Esophagus mucosa (tissue), 1 donor: ENCODE results near the gene RILPL1. TPM values are rescaled to one million over a fixed set of nuclear protein-coding genes. Genes with fewer than 3 reads are reported as not detected.
"Not testable (repeated sequence)": the region's sequence is repeated elsewhere in the genome, so short reads cannot be mapped to it uniquely, and the experiment has no call there.

Experiments
- ATAC-seq: fragments of 200-7000 bp; cut with Tn5 transposase; one replicate; pipeline ENCODE4 v1.9.1; 2020
- total RNA-seq: library from RNA; stranded (reverse); gene quantifications from one replicate; pipeline ENCODE4 v1.2.4, GENCODE V29; 2023
- donor health status: DM: yes; HTN: yes; CAD: no.

RILPL1 gene
- total RNA-seq = 6.1 TPM

- peak; percentile 56 for ATAC-seq
Measured at GRCh38 chr12:123533672-123534643, at the start of gene RILPL1. TSS of gene RILPL1 (minus strand) at chr12:123533719. CDS start at chr12:123533482, 237 bp downstream.

GRCh38 chr12:123580772-123581171 lies 47.3 kb upstream of the RILPL1 start:
- no peak for ATAC-seq

DNA sequence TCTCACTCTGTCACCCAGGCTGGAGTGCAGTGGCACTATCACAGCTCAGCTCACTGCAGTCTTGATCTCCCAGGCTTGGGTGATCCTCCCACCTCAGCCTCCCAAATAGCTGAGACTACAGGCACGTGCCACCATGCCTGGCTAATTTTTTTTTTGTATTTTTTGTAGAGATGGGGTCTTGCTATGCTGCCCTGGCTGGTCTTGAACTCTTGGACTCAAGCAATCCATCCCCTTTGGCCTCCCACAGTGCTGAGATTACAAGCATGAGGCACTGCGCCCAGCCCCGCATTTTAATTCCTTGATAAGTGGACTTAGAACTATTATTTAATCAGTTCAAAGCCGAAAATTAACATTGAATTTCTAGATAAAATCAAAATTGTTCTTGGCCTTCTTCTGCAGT lies 45.3 kb upstream of the RILPL1 start:
- ATAC-seq = not testable (repeated sequence)

DNA sequence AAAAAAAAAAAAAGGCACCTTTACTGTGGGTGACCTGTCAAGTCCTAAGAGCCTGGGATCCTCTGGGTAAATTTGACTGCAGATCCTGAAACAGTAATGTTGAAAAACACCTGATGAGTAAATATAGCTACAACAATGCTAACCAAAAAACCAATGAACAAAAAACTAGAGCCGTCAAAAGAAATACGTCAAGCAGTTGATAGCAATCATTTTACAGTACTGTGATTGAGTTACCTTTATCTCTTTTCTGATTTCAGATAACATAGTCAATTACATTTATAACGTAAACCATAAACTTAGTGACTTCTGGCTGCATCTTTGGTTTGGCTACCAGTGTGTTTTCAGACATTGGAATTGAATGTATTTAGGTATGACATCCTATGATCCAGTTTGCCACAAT lies 44.7 kb upstream of the RILPL1 start:
- no peak for ATAC-seq

DNA sequence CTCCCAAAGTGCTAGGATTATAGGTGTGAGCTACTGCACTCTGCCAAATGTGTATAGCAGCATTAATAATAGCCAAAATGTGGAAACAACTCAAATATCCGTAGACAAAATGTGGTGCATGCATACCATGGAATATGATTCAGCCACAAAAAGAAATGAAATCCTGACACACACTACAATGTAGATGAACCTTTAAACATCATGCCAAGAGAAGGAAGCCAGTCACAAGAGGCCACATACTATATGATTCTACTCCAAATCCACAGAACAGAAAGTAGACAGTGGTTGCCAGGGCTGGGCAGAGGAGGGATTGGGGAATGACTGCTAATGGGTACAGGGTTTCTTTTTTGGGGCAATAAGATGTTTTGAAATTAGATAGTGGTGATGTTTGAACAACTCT lies 43.1 kb upstream of the RILPL1 start:
- no peak for ATAC-seq

- ATAC-seq = no peak
Measured at GRCh38 chr12:123573870-123574269, 40.4 kb upstream of the RILPL1 start.

DNA sequence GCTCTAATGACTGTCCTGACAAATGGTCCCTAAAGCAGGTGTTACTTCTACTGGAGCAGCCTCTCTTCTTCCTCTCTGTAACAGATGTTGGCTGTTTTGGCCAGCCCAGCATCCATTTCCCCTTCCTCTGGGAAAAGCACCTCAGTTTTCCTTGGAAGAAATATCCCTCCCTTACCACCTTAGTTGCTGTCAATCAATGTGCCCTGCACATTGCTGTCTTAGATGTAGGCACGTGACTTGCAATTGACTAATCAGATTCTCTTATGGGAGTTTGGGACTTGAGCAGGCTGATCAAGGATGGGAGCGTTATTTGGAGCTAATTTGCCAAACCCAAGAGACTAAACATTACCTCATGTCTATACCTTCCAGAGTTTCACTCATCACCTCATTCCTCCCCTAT lies 38.9 kb upstream of the RILPL1 start:
- ATAC-seq = no peak

DNA sequence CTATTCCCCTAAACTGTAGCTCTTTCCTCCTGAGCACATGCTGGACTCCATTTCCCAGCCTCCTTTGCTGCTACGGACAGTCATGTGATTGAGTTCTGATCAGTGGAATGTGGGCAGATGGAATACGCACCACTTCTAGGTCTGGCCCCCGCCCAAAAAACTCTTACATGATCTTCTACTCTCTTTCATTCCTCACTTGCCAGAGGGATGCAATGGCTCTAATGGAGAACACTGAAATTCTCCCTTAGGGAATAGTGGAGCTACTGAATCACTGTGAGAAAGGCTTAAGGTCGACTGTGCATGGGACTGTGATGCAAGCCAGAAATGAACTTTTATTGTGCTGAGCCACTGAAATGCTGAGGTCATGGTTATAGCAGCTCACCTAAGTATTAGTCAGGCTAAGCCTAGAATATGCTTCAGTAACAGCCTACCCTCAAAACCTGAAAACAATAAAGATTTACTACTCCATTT lies 37.9 kb upstream of the RILPL1 start:
- peak; percentile 89 for ATAC-seq

DNA sequence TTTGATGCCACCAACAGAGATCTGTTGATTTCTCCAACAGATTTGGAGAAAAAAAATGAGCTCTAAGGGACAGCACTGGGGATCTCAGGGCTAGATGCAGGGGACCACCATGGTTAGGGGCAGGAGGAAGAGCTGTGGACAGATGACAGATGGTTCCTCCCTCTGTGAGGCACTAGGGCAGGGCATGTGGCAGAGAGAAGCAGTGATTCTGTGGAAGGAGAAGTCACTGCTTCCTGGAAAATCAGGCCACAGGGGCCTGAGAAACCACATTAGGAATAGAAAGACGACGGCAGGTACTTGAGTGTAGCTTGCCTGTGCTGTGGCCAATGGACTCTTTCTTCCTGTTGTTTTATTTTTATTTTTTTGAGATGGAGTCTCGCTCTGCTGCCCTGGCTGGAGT lies 25.9 kb upstream of the RILPL1 start:
- no peak for ATAC-seq

- ATAC-seq = not testable (repeated sequence)
Measured at GRCh38 chr12:123558487-123558886, 25.0 kb upstream of the RILPL1 start.

DNA sequence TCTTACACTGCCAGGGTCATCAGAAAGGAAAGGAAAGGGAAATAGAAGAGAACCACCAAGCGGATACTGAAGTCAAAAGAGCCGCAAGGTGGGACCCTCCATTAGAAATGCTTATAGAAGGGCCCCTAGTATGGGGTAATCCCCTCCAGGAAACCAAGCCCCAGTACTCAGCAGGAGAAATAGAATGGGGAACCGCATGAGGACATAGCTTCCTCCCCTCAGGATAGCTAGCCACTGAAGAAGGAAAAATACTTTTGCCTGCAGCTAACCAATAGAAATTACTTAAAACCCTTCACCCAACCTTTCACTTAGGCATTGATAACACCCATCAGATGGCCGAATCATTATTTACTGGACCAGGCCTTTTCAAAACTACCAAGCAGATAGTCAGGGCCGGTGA lies 21.3 kb upstream of the RILPL1 start:
- ATAC-seq = not testable (repeated sequence)

DNA sequence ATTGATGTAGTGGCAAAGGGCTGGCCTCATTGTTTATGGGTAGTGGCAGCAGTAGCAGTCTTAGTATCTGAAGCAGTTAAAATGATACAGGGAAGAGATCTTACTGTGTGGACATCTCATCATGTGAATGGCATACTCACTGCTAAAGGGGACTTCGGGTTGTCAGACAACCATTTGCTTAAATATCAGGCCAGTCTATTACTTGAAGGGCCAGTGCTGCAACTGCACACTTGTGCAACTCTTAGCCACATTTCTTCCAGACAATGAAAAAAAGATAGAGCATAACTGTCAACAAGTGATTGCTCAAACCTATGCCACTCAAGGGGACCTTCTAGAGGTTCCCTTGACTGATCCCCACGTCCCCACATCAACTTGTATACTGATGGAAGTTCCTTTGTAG lies 20.6 kb upstream of the RILPL1 start:
- not testable (repeated sequence) for ATAC-seq

DNA sequence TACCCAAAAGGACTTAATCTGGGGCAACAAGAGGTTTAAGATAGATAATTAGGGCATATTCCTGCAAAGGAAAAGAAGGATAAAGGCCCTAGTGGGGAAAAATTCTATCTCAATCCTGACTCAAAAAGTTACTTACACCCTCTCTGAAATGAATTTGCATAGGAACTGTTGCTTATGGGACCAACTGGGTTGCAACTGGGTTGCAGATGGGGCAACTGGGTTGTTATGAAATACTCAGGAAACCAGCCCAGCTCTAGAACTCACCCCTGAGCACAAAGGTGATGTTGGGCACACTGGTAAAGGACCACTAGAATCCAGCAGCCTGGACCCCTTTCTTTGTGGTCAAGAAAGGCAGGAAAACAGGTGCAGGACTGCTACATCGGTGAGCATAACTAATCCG lies 17.2 kb upstream of the RILPL1 start:
- no peak for ATAC-seq

DNA sequence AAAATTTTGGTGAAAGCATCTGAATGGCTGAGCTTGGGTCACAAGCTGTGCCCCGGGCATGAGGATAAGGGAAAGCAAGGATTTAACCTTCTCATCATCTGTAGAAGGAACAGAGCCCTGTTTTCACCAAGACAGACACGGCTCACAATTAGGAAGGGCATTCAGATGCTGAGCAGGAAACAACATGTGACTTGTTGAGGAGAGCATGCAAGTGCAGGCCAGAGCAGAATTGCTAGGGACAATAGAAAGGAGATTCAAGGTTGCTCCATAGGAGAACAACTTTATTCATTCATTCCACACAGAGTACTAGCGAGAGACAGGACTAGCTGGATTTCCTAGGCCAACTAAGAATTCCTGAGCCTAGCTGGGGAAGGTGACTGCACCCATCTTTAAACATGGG lies 14.6 kb upstream of the RILPL1 start:
- no peak for ATAC-seq

DNA sequence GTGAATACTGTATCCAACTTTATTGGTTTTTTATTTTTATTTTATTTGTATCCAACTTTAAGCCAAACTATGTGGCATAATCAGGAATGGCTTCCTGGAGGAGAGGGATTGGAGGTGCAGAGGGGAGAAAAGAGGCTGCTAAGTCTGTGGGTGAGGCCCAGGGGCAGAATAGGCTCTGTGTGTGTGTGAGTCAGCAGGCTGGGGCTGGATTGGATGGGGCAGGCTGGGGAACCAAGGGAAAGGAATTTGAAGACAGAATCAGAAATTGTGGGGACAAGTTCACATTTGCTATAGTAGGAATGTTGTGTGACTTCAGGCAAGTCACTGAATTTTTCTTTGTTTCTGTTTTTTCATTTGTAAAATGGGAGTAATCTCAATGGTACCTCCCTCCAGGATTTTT lies 12.8 kb upstream of the RILPL1 start:
- ATAC-seq = peak; percentile 47

- no peak for ATAC-seq
Measured at GRCh38 chr12:123543541-123543940, 10.0 kb upstream of the RILPL1 start.

DNA sequence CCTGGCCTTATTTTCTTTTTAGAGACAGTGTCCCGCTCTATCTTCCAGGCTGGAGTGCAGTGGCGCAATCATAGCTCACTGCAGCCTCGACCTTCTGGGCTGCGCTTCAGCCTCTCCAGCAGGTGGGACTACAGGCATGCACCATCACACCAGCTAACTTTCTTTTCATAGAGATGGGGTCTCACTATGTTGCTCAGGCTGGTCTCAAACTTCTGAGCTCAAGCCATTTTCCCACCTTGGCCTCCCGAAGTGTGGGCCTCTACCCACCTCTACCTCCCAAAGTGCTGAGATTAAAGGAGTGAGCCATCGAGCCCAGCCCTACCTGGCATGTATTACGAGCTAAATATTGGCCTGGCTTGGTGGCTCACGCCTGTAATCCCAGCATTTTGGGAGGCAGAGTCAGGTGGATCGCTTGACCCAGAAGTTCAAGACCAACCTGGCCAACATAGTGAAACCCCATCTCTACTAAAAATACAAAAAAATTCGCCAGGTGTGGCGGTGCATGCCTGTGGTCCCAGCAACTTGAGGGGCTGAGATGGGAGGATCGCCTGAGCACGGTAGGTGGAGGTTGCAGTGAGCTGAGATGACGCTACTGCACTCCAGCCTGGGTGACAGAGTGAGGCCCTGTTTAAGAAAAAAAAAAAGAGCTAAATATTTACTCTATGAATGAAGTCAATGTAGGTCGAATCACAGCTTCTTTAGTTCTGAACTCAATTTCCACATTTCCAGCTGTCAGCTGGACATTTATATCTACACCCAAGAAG lies 7.6 kb upstream of the RILPL1 start:
- no peak for ATAC-seq

GRCh38 chr12:123535952-123536351 lies 2.4 kb upstream of the RILPL1 start:
- not testable (repeated sequence) for ATAC-seq

GRCh38 chr12:123532808-123533649 lies 490 bp downstream of the RILPL1 start:
- ATAC-seq = peak; percentile 51

GRCh38 chr12:123532019-123532418 lies 1.5 kb downstream of the RILPL1 start:
- ATAC-seq = no peak

DNA sequence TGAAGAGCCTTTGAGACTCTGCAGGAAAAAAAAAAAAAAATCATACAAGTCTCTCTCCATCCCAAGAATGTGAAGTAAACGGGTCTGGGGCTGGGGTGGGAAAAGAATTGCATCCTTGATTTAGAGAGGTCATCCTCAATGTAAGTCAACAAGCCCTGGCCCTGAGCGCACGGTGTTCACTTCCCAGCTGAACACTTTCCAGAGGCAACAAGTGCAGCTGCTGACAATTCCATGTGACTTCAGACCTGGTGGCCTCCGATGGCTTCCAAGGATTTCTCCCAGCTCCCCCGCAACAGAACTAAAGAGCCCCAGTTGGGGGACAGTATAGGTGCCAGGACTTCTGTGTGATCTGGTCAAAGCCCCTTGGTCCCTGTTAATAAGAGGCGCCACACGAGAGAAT lies 2.4 kb downstream of the RILPL1 start:
- no peak for ATAC-seq

DNA sequence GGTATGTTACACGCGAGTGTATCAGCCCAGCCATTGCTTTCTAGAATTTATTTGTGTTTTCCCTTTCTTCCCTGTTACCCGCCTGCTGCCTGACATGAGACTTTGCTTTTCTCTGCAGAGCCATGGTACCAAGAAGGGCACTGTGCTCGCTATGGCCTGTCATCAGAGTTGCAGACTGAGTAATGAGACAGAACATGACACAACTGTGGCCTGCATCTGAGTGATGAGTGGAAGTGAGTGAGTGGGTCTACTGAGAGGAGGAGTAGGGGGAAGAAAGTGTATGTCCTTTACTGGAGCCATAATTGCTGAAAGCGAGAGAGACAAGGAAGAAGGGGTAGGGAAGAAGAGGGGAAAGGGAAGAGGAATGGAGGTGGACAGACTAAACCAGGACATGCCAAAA lies 2.9 kb downstream of the RILPL1 start:
- ATAC-seq = no peak

DNA sequence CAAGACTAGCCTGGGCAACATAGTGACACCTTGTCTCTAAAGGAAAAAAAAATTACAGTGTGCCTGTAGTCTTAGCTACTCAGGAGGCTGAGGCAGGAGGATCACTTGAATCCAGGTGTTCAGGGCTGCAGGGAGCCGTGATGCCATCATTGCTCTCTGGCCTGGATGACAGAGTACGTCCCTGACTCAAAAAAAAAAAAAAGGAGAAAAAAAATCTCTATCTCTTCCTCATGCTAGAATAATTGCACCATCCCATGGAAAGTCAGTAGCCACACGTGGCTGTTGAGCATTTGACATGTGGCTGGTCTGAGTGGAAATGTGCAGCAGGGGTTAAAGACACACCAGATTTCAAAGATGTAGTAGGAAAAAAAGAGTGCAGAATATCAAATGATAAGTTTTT lies 3.8 kb downstream of the RILPL1 start:
- no peak for ATAC-seq
